NCI-H1694 treated with DMSO at 0.1 percent for 48 hours (cell line): ENCODE results near the gene HIF3A.
"Not testable (repeated sequence)": the region's sequence is repeated elsewhere in the genome, so short reads cannot be mapped to it uniquely, and the experiment has no call there.

Experiments
- DNase-seq: peaks from one replicate; lab custom pipeline; 2025; lab: John Stamatoyannopoulos, UW

Gene HIF3A

GRCh38 chr19:46361915-46362314 lies 65.1 kb downstream of the HIF3A start:
- no peak for DNase-seq

- no peak for DNase-seq
Measured at GRCh38 chr19:46364359-46364758, 67.5 kb downstream of the HIF3A start.

GRCh38 chr19:46365561-46365960 lies 68.7 kb downstream of the HIF3A start:
- DNase-seq = no peak

GRCh38 chr19:46366620-46367292 lies 69.9 kb downstream of the HIF3A start:
- DNase-seq = peak; percentile 83

- no peak for DNase-seq
Measured at GRCh38 chr19:46367426-46367825, 70.6 kb downstream of the HIF3A start.

- no peak for DNase-seq
Measured at GRCh38 chr19:46368116-46368515, 71.3 kb downstream of the HIF3A start.

GRCh38 chr19:46369817-46370216 lies 73.0 kb downstream of the HIF3A start:
- DNase-seq = no peak

- no peak for DNase-seq
Measured at GRCh38 chr19:46371371-46371901, 74.6 kb downstream of the HIF3A start.

GRCh38 chr19:46372901-46373490 lies 76.2 kb downstream of the HIF3A start:
- DNase-seq = peak; percentile 53

GRCh38 chr19:46373491-46374359 lies 76.9 kb downstream of the HIF3A start:
- DNase-seq = peak; percentile 96

- DNase-seq = no peak
Measured at GRCh38 chr19:46374536-46375475, 78.0 kb downstream of the HIF3A start.

GRCh38 chr19:46375476-46376067 lies 78.7 kb downstream of the HIF3A start:
- not testable (repeated sequence) for DNase-seq

- no peak for DNase-seq
Measured at GRCh38 chr19:46376241-46377153, 79.7 kb downstream of the HIF3A start.

GRCh38 chr19:46378268-46378667 lies 81.4 kb downstream of the HIF3A start:
- peak; percentile 44 for DNase-seq

- no peak for DNase-seq
Measured at GRCh38 chr19:46380690-46381089, 83.8 kb downstream of the HIF3A start.

GRCh38 chr19:46381346-46381745 lies 84.5 kb downstream of the HIF3A start:
- no peak for DNase-seq

- no peak for DNase-seq
Measured at GRCh38 chr19:46381756-46382345, 85.0 kb downstream of the HIF3A start.

- no peak for DNase-seq
Measured at GRCh38 chr19:46383171-46383815, 86.5 kb downstream of the HIF3A start.

GRCh38 chr19:46383846-46384245 lies 87.0 kb downstream of the HIF3A start:
- DNase-seq = no peak
